Endometrial microvascular endothelial cells (primary cell): ENCODE results near the gene ADPRH. TPM values are rescaled to one million over a fixed set of nuclear protein-coding genes. Genes with fewer than 3 reads are reported as not detected.
"Not testable (repeated sequence)": the region's sequence is repeated elsewhere in the genome, so short reads cannot be mapped to it uniquely, and the experiment has no call there.

Source experiments
- in situ Hi-C: cut with HindIII; loops from 2 replicates; pipeline ENCODE4 v1.10.0; 2017; ENCODE audit warnings: low sequenced_read_pairs, low pct_unique_long_range_greater_than_20kb; ENCODE audit errors: inconsistent ontology term
- total RNA-seq: library from RNA; depleted of rRNA; stranded (reverse); fragments of >200 nt; gene quantifications from one replicate; pipeline ENCODE4 v1.2.3, GENCODE V29; 2015; ENCODE audit errors: inconsistent ontology term

Gene ADPRH
- total RNA-seq, 1 donor from 2014 or later, result 22.7 TPM

DNA sequence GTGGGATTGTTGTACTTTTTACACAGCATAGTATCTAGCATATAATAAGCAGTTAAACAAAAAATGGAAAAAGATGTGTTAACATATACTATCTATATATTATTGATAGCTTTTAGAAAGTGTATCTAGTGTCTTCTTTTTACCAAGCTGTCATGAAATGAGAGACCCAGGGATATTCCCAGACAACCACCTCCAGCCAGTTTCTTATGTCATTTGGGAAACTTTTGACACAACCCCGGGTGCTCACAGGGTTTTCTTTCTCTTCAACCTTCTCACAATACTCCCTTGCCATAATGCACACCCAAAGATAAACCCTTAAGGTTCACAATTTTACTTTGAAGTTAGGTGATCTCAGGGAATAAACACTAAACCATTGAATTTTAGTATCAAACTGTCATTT, 13.6 kb downstream of the ADPRH start:
- in situ Hi-C loops, result no loop called here

DNA sequence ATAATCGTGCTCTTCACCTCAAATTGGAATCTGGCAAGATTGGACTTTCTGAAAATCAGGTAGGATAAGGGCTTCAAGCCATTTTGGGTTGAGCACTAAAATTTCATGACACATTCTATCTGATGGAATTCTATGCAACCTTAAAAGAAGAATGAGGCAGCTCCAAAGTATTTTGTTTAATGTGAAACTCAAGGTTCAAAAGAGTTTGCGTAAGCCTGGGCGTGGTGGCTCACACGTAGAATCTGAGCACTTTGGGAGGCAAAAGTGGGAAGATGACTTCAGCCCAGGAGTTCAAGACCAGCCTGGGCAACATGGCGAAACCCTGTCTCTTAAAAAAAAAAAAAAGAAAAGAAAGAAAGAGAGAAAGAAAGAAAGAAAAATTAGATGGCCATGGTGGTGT, 14.8 kb downstream of the ADPRH start:
- in situ Hi-C loops, result no loop called here

DNA sequence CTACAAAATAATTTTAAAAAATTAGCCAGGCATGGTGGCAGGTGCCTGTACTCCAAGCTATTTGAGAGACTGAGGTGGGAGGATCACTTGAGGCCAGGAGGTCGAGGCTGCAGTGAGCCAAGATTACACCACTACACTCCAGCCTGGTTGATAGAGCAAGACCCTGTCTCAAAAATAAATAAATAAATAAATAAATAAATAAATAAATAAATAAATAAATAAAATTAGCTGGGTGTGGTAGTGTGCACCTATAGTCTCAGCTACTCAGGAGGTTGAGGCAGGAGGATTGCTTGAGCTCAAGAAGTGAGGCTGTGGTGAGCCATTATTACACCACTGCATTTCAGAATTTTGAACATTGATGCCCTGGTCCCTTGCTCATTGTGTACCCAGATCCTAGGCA, 15.6 kb downstream of the ADPRH start:
- in situ Hi-C loops, result not testable (repeated sequence)

DNA sequence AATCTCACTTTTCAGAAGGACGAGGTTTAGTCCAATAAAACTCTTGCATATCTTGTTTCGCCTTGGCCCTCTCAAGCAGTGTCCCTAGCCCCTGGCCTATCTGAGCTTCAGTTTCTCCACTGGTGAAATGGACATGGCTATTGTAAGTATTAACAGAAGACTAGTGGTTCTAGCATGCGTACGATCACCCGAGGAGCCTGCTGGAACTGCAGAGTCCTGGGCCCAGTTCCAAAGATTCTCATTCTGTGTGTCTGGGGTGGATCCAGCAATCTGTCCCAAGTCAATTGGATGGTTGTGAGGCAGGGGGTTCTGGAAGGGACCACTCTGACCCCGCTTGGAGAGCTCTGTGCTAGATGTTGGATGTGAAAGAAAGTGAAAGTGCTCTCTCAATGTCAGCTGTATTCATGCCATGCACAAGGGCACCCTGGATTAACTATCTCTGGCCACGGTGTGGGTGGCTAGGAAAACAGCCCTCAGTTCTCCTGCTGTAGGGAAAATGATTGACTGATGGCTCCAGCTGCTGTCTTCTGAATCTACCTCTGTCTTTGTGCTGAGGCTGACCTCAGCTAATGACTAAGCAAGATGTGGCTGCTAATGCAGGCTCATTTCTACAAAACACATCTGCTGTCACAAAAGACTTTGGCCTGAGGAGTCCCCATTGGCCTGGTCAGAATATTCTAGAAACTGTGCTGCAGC, 16.5 kb downstream of the ADPRH start:
- in situ Hi-C loops, result no loop called here

- in situ Hi-C loops, result no loop called here
These were observed 17.1 kb downstream of the ADPRH start for GRCh38 chr3:119596398-119596797.

GRCh38 chr3:119597548-119598288, 18.4 kb downstream of the ADPRH start, which contains the start of gene PLA1A:
TSS of gene PLA1A (plus strand) at chr3:119597885. CDS start at chr3:119597914, 29 bp downstream.
- in situ Hi-C loops, result no loop called here

DNA sequence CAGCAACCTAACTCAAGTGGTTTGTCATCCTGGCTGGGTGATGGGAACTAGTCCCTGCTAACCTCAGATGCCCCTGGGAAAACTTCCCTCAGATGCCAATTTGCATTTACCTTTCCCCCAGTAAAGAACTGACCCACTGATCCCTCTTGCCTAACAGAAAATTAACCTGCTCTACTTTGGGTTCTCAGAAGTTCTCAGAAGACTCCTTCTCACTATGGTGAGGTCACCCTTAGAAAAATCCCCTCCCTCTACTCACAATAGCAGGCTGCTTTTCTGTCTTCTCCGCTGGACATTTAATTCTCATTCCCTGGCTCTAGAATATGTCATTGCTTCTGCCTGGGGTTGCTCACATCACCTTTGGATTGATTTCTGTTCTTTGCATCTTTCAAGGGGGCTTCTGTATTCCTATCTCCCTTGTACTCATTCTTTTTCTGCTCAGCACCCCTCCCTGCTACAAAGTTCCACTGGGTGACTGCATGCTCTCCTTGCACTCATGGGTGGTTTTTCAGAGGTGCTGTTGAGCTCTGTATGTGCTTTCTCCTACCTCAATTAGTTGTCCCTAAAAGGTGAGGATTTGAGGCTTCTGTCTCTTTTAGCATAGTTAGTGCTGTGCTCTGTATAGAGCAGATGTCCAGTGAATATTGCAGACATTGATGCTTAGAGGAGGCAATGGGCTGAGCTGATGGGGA, 19.3 kb downstream of the ADPRH start:
- in situ Hi-C loops, result no loop called here

DNA sequence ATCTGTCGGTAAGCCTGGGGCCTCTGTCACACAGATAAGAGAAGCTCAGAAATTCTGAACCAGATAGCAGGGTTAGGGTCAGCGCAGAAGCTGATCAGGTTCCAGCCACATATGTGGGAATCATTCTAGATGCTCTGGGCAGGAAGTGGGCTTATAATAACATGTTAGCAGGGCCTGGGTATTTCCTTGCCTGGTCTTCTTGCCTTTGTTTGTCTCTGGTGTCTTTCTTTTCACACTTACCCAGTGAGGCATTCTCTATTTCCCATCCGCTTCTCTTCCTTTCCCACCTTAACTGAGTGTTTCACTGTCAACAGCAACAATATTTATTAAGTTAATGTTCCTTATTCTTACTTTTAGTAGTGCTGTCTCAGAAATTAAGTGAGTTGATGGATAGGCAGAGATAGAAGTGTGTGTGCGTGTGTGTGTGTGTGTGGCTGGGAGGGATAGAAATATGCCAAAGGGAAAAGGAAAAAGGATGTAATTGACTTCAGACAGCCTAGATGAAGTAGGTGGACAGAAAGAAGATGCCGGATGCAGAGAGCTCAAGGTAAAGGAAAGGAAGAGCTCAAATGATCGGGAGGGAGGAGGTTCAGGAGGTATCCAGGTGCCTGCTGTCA, 20.4 kb downstream of the ADPRH start:
- in situ Hi-C loops, result no loop called here

- in situ Hi-C loops, result no loop called here
These were observed 21.4 kb downstream of the ADPRH start for GRCh38 chr3:119600732-119601131.

GRCh38 chr3:119601154-119601553, 21.9 kb downstream of the ADPRH start:
- in situ Hi-C loops, result no loop called here

- in situ Hi-C loops, result no loop called here
These were observed 23.4 kb downstream of the ADPRH start for GRCh38 chr3:119602676-119603075.

DNA sequence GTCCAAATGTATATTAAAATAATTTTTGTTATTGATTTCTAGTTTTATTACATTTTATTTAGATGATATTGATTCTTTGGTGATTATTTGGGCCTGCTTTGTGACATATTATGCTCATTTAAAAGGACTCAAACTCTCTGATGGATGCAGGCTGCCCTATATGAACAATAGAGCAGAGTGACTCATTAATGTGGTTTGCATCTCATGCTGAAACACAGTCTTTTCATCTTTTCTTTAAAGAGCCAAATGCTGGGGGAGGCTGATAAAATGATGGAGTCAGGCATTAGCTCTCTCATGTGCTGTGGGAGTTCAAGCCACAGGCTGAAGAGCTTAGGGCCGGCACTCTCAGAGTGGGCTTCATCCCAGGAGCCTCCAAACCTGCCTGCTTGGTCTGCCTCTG, 25.6 kb downstream of the ADPRH start:
- in situ Hi-C loops, result no loop called here

GRCh38 chr3:119608405-119609000, 29.2 kb downstream of the ADPRH start:
- in situ Hi-C loops, result no loop called here

GRCh38 chr3:119609301-119609700, 30.0 kb downstream of the ADPRH start:
- in situ Hi-C loops, result no loop called here

DNA sequence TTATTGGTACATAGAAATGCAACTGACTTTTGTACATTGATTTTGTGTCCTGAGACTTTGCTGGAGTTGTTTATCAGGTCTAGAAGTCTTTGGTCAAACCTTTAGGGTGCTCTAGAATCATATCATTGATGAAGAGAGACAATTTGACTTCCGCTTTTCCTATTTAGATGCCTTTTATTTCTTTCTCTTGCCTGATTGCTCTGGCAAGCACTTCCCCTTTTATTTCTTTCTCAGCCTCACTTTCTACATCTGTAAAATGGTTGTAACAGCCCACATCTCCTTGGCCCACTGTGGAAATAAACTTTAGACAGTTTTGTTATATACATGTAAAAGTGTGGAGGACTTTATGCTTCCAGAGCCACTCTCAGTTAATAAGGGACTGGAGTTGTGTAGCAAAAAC, 32.4 kb downstream of the ADPRH start:
- in situ Hi-C loops, result no loop called here

DNA sequence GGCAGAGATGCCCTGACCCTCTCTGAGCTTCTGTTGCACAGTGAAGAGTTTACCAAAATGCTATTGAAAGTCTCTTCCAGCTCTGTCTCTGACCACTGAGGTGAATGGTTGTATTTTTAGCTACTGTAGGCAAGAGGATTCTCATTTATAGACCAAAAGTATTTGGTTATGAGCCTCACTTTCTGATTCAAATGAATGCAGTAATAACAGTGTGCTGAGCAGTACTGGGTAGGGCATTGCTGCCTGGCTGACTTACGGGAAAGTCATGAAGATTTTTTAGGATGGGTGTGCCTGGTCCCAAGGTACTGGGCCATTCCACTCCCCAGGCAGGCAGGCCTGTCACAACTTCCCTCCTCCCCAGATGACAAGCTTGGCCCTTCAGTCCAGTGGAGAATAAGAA, 33.9 kb downstream of the ADPRH start:
- in situ Hi-C loops, result no loop called here

- in situ Hi-C loops, result no loop called here
These were observed 34.6 kb downstream of the ADPRH start for GRCh38 chr3:119613872-119614271.

DNA sequence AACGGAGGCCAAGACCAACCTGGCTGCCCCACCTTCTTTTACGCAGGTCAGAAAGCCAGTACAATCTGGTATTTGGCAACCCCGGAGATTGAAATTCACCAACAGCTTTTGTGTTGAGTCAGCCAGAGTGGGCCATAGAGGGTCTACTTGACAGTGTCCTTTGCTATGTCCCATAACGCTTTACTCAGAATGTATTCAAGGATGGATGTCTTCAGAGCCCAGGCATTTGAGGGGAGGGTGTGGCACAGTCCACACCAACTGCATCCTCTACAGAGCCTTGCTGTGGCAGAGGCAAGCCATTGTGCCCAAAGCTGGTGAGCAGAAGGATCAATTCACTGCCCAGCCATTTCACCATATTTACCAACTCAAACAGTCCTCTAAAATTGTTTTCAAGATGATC, 36.8 kb downstream of the ADPRH start:
- in situ Hi-C loops, result no loop called here

DNA sequence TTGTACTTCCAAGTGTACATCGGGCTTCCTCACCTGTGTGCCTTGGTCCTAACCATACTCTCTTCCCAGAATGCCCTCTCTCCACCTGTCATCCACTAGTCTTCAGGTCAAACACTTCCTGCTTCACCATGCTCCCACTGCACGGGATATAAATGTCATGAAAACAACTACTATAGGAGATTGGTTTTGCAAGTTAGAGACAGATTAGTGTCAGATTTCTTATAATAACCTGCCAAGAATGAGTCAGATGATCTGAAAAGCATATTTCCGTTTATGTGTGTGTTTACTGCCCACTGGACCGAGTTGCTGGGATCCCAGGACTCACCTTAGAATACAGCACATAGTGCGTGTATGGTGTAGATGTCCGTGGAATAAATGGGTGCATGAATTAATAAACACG, 39.8 kb downstream of the ADPRH start:
- in situ Hi-C loops, result no loop called here
